ENCODE results near the gene ACE. TPM values are rescaled to one million over a fixed set of nuclear protein-coding genes. Genes with fewer than 3 reads are reported as not detected.

ACE gene
- polyA plus RNA-seq, 1 donor: 244 TPM

GRCh38 chr17:63514974-63515373 is 38.1 kb downstream of the ACE start:
- no CpG with 5 or more reads among the region's 2 CpGs for WGBS (ENCODE audit: insufficient coverage, low lambda C conversion rate)
- no peaks in the 10 kb centered on the region for H3K36me3 ChIP-seq (ENCODE audit: control insufficient read depth, insufficient read depth, low read length)
- peaks cover 36% of the 10 kb centered on the region for H3K4me1 ChIP-seq (ENCODE audit: control insufficient read depth, insufficient read depth, low read length)
- H3K27me3 ChIP-seq (ENCODE audit: control insufficient read depth, insufficient read depth, low read length): no peaks in the 10 kb centered on the region
- no peaks in the 10 kb centered on the region for H3K9me3 ChIP-seq (ENCODE audit: control insufficient read depth, low read depth, low read length)
- H3K4me3 ChIP-seq (ENCODE audit: low read length): no peak overlapping the region
- H3K27ac ChIP-seq (ENCODE audit: low read length): no peak overlapping the region
- DNase-seq: no peak

- WGBS (ENCODE audit: insufficient coverage, low lambda C conversion rate): no CpG with 5 or more reads among the region's 1 CpG
- H3K9me3 ChIP-seq (ENCODE audit: control insufficient read depth, low read depth, low read length): no peaks in the 10 kb centered on the region
- peaks cover 40% of the 10 kb centered on the region for H3K4me1 ChIP-seq (ENCODE audit: control insufficient read depth, insufficient read depth, low read length)
- no peak overlapping the region for H3K27ac ChIP-seq (ENCODE audit: low read length)
- DNase-seq: no peak
- no peak overlapping the region for H3K4me3 ChIP-seq (ENCODE audit: low read length)
- H3K36me3 ChIP-seq (ENCODE audit: control insufficient read depth, insufficient read depth, low read length): no peaks in the 10 kb centered on the region
- no peaks in the 10 kb centered on the region for H3K27me3 ChIP-seq (ENCODE audit: control insufficient read depth, insufficient read depth, low read length)
These were observed 38.6 kb downstream of the ACE start for GRCh38 chr17:63515426-63515825.

- 80% methylated on average over 1 of the region's 6 CpGs for WGBS (ENCODE audit: insufficient coverage, low lambda C conversion rate)
- H3K4me3 ChIP-seq (ENCODE audit: low read length): no peak overlapping the region
These were observed 40.3 kb downstream of the ACE start for GRCh38 chr17:63516910-63517824.

GRCh38 chr17:63517825-63518534 is 41.1 kb downstream of the ACE start:
- DNase-seq: peak in 1 of 2 donors; percentile 67
- Histone ChIP-seq H3K36me3 (ENCODE audit: control insufficient read depth, insufficient read depth, low read length) (no peaks in the 10 kb centered on the region), H3K9me3 (ENCODE audit: control insufficient read depth, low read depth, low read length) (no peaks in the 10 kb centered on the region), H3K4me1 (ENCODE audit: control insufficient read depth, insufficient read depth, low read length) (peaks cover 57% of the 10 kb centered on the region), H3K4me3 (ENCODE audit: low read length) (no peak overlapping the region), H3K27me3 (ENCODE audit: control insufficient read depth, insufficient read depth, low read length) (no peaks in the 10 kb centered on the region), H3K27ac (ENCODE audit: low read length) (peak overlapping the region; percentile 86)
- WGBS (ENCODE audit: insufficient coverage, low lambda C conversion rate): 83% methylated on average over 1 of the region's 8 CpGs

More at GRCh38 chr17:63516910-63517824, 40.3 kb downstream of the ACE start:
- H3K9me3 ChIP-seq (ENCODE audit: control insufficient read depth, low read depth, low read length): no peaks in the 10 kb centered on the region
- no peaks in the 10 kb centered on the region for H3K36me3 ChIP-seq (ENCODE audit: control insufficient read depth, insufficient read depth, low read length)
- no peaks in the 10 kb centered on the region for H3K27me3 ChIP-seq (ENCODE audit: control insufficient read depth, insufficient read depth, low read length)
- peak overlapping the region; percentile 86 for H3K27ac ChIP-seq (ENCODE audit: low read length)
- DNase-seq: peak in 1 of 2 donors; percentile 40
- H3K4me1 ChIP-seq (ENCODE audit: control insufficient read depth, insufficient read depth, low read length): peaks cover 56% of the 10 kb centered on the region

GRCh38 chr17:63519116-63519881 is 42.4 kb downstream of the ACE start:
- no peak for DNase-seq
- Histone ChIP-seq H3K36me3 (ENCODE audit: control insufficient read depth, insufficient read depth, low read length) (no peaks in the 10 kb centered on the region), H3K4me3 (ENCODE audit: low read length) (no peak overlapping the region), H3K27ac (ENCODE audit: low read length) (peak overlapping the region; percentile 86), H3K27me3 (ENCODE audit: control insufficient read depth, insufficient read depth, low read length) (no peaks in the 10 kb centered on the region), H3K9me3 (ENCODE audit: control insufficient read depth, low read depth, low read length) (no peaks in the 10 kb centered on the region), H3K4me1 (ENCODE audit: control insufficient read depth, insufficient read depth, low read length) (peaks cover 64% of the 10 kb centered on the region)
- WGBS (ENCODE audit: insufficient coverage, low lambda C conversion rate): no CpG with 5 or more reads among the region's 1 CpG

- Histone ChIP-seq H3K27ac (ENCODE audit: low read length) (peak overlapping the region; percentile 86), H3K4me1 (ENCODE audit: control insufficient read depth, insufficient read depth, low read length) (peaks cover 64% of the 10 kb centered on the region), H3K4me3 (ENCODE audit: low read length) (no peak overlapping the region), H3K27me3 (ENCODE audit: control insufficient read depth, insufficient read depth, low read length) (no peaks in the 10 kb centered on the region), H3K9me3 (ENCODE audit: control insufficient read depth, low read depth, low read length) (no peaks in the 10 kb centered on the region), H3K36me3 (ENCODE audit: control insufficient read depth, insufficient read depth, low read length) (no peaks in the 10 kb centered on the region)
- 0% methylated on average over 2 of the region's 5 CpGs for WGBS (ENCODE audit: insufficient coverage, low lambda C conversion rate)
- DNase-seq: peak; percentile 95 to 98
These were observed 43.4 kb downstream of the ACE start for GRCh38 chr17:63519972-63520882.

- H3K27ac ChIP-seq (ENCODE audit: low read length): peak within 1 kb of the TSS; percentile 86
- peaks cover 4% of the 10 kb centered on the region for H3K27me3 ChIP-seq (ENCODE audit: control insufficient read depth, insufficient read depth, low read length)
- no peaks in the 10 kb centered on the region for H3K9me3 ChIP-seq (ENCODE audit: control insufficient read depth, low read depth, low read length)
- H3K36me3 ChIP-seq (ENCODE audit: control insufficient read depth, insufficient read depth, low read length): no peaks in the 10 kb centered on the region
- DNase-seq: no peak
- H3K4me1 ChIP-seq (ENCODE audit: control insufficient read depth, insufficient read depth, low read length): peaks cover 49% of the 10 kb centered on the region
- 37% methylated on average over 3 of the region's 38 CpGs for WGBS (ENCODE audit: insufficient coverage, low lambda C conversion rate)
- peak within 1 kb of the TSS; percentile 44 for H3K4me3 ChIP-seq (ENCODE audit: low read length)
These were observed 46.5 kb downstream of the ACE start, which contains the start of gene KCNH6 for GRCh38 chr17:63523253-63523855. TSS of gene KCNH6 (plus strand) at chr17:63523358. CDS start at chr17:63523414, 56 bp downstream.

GRCh38 chr17:63524051-63524450 is 47.2 kb downstream of the ACE start:
- WGBS (ENCODE audit: insufficient coverage, low lambda C conversion rate): no CpG with 5 or more reads among the region's 14 CpGs
- Histone ChIP-seq H3K36me3 (ENCODE audit: control insufficient read depth, insufficient read depth, low read length) (no peaks in the 10 kb centered on the region), H3K4me3 (ENCODE audit: low read length) (no peak overlapping the region), H3K9me3 (ENCODE audit: control insufficient read depth, low read depth, low read length) (no peaks in the 10 kb centered on the region), H3K27ac (ENCODE audit: low read length) (no peak overlapping the region), H3K27me3 (ENCODE audit: control insufficient read depth, insufficient read depth, low read length) (peaks cover 4% of the 10 kb centered on the region), H3K4me1 (ENCODE audit: control insufficient read depth, insufficient read depth, low read length) (peaks cover 42% of the 10 kb centered on the region)
- DNase-seq: no peak

GRCh38 chr17:63525190-63525946 is 48.5 kb downstream of the ACE start:
- Histone ChIP-seq H3K27ac (ENCODE audit: low read length) (no peak overlapping the region), H3K9me3 (ENCODE audit: control insufficient read depth, low read depth, low read length) (no peaks in the 10 kb centered on the region), H3K27me3 (ENCODE audit: control insufficient read depth, insufficient read depth, low read length) (peaks cover 4% of the 10 kb centered on the region), H3K4me1 (ENCODE audit: control insufficient read depth, insufficient read depth, low read length) (peaks cover 36% of the 10 kb centered on the region), H3K36me3 (ENCODE audit: control insufficient read depth, insufficient read depth, low read length) (no peaks in the 10 kb centered on the region), H3K4me3 (ENCODE audit: low read length) (no peak overlapping the region)
- WGBS (ENCODE audit: insufficient coverage, low lambda C conversion rate): no CpG with 5 or more reads among the region's 6 CpGs
- DNase-seq: no peak
